GM12801 (cell line): Measurements from ENCODE around the gene DTNBP1.

Source experiments
- CTCF ChIP-seq: IDR thresholded peaks from one replicate; pipeline ENCODE4 v1.5.1; 2011; ENCODE audit warnings: control low read depth; ENCODE audit not compliant: insufficient read length; ENCODE audit errors: extremely low read depth

Gene DTNBP1

GRCh38 chr6:15595461-15596173 lies 67.2 kb downstream of the DTNBP1 start:
- TF ChIP-seq CTCF = no peak

GRCh38 chr6:15594512-15595259 lies 68.1 kb downstream of the DTNBP1 start:
- no peak for TF ChIP-seq CTCF

GRCh38 chr6:15593798-15594197 lies 69.0 kb downstream of the DTNBP1 start:
- TF ChIP-seq CTCF = no peak

GRCh38 chr6:15592610-15593009 lies 70.2 kb downstream of the DTNBP1 start:
- TF ChIP-seq CTCF = no peak

- no peak for TF ChIP-seq CTCF
Measured at GRCh38 chr6:15588971-15589634, 73.7 kb downstream of the DTNBP1 start.

- no peak for TF ChIP-seq CTCF
Measured at GRCh38 chr6:15586503-15586902, 76.3 kb downstream of the DTNBP1 start.

- TF ChIP-seq CTCF = no peak
Measured at GRCh38 chr6:15585760-15586214, 77.0 kb downstream of the DTNBP1 start.
